Measurements from ENCODE around the gene NCAPG2. TPM values are rescaled to one million over a fixed set of nuclear protein-coding genes. Genes with fewer than 3 reads are reported as not detected.

Gene NCAPG2
- total RNA-seq, 1 experiment from 2014 or later, result 67.3 TPM

DNA sequence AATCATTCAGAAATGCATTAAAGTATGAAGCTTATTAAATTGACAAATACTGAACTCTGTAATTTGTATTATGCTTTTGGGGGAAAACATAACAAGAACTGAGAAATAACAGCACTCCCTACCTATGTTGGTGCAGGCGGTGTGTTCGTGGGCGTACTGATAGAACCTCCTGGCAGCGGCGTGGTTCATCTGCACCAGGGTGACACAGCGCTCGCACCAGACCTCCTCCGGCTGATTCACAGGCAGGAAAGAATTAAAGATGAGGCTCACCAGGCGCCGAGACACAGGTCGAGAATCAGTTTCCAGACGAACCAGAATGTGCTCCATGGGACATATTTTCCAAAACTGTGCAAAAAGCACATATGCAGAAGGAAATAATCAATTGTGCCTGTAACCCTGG, 40.2 kb downstream of the NCAPG2 start:
- no TSS peak for BruUV-seq (replicated peaks)
- ChIA-PET CTCF (no interaction called here), POLR2A (no interaction called here)

DNA sequence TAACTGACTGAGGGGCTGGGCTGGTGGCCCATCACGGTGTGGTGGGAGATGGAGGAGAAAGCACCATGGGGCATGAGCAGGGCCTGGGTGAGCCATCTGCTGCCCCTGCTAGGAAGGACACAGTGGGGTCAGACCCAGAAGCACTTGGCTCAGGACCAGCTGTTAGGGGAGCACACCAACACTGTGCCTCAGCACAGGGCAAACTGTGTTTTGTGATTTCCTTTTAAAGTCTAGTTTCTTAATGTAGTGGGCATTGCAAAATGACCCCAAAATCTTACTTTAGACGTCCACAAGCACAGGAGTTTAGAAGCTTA, 41.2 kb downstream of the NCAPG2 start:
- Mint-ChIP-seq H3K4me1 (ENCODE audit: low read depth, unreplicated experiment) (no peaks in the 10 kb centered on the region), H3K27ac (ENCODE audit: unreplicated experiment) (peak overlapping the region; percentile 5), H3K36me3 (ENCODE audit: insufficient read depth, unreplicated experiment) (peaks cover 52% of the 10 kb centered on the region), H3K4me3 (ENCODE audit: unreplicated experiment) (no peak overlapping the region), H3K27me3 (ENCODE audit: insufficient read depth, unreplicated experiment) (no peaks in the 10 kb centered on the region), H3K9me3 (ENCODE audit: unreplicated experiment) (no peaks in the 10 kb centered on the region)
- BruUV-seq (replicated peaks), result no TSS peak
- no peaks in the 10 kb centered on the region for H3K36me3 ChIP-seq (ENCODE audit: control insufficient read depth, insufficient read depth, low read length)
- CTCF ChIA-PET, result no interaction called here
- intact Hi-C loops (cut with micrococcal nuclease; ENCODE audit: unreplicated experiment), result no loop called here
- H3K4me3 ChIP-seq (ENCODE audit: low read depth, low read length), result no peak overlapping the region
- DNase-seq, result no peak
- no peaks in the 10 kb centered on the region for H3K9me3 ChIP-seq
- no peaks in the 10 kb centered on the region for H3K27me3 ChIP-seq (replicated peaks; ENCODE audit: control insufficient read depth, insufficient read depth, low read length)
- no peaks in the 10 kb centered on the region for H3K4me1 ChIP-seq
- TF ChIP-seq, protein P1, sequence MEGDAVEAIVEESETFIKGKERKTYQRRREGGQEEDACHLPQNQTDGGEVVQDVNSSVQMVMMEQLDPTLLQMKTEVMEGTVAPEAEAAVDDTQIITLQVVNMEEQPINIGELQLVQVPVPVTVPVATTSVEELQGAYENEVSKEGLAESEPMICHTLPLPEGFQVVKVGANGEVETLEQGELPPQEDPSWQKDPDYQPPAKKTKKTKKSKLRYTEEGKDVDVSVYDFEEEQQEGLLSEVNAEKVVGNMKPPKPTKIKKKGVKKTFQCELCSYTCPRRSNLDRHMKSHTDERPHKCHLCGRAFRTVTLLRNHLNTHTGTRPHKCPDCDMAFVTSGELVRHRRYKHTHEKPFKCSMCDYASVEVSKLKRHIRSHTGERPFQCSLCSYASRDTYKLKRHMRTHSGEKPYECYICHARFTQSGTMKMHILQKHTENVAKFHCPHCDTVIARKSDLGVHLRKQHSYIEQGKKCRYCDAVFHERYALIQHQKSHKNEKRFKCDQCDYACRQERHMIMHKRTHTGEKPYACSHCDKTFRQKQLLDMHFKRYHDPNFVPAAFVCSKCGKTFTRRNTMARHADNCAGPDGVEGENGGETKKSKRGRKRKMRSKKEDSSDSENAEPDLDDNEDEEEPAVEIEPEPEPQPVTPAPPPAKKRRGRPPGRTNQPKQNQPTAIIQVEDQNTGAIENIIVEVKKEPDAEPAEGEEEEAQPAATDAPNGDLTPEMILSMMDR (IDR thresholded peaks at IDR 0.05; ENCODE audit: insufficient read depth in 1 of 2, low read depth in 1 of 2, low read length in 1 of 2, severe bottlenecking in 1 of 2, unreplicated experiment in 1 of 2), result no peak
- POLR2A ChIA-PET, result no interaction called here

More for the DNA sequence above, 40.2 kb downstream of the NCAPG2 start:
- H3K4me3 ChIP-seq (ENCODE audit: low read depth, low read length), result no peak overlapping the region
- Mint-ChIP-seq H3K36me3 (ENCODE audit: insufficient read depth, unreplicated experiment) (peaks cover 60% of the 10 kb centered on the region), H3K4me3 (ENCODE audit: unreplicated experiment) (no peak overlapping the region), H3K27ac (ENCODE audit: unreplicated experiment) (no peak overlapping the region), H3K4me1 (ENCODE audit: low read depth, unreplicated experiment) (no peaks in the 10 kb centered on the region), H3K9me3 (ENCODE audit: unreplicated experiment) (no peaks in the 10 kb centered on the region), H3K27me3 (ENCODE audit: insufficient read depth, unreplicated experiment) (no peaks in the 10 kb centered on the region)
- no peak for DNase-seq
- H3K36me3 ChIP-seq (ENCODE audit: control insufficient read depth, insufficient read depth, low read length), result no peaks in the 10 kb centered on the region
- intact Hi-C loops (cut with micrococcal nuclease; ENCODE audit: unreplicated experiment), result no loop called here
- no peaks in the 10 kb centered on the region for H3K9me3 ChIP-seq
- no peaks in the 10 kb centered on the region for H3K27me3 ChIP-seq (replicated peaks; ENCODE audit: control insufficient read depth, insufficient read depth, low read length)
- no peaks in the 10 kb centered on the region for H3K4me1 ChIP-seq
- TF ChIP-seq, protein P1 (IDR thresholded peaks at IDR 0.05; ENCODE audit: insufficient read depth in 1 of 2, low read depth in 1 of 2, low read length in 1 of 2, severe bottlenecking in 1 of 2, unreplicated experiment in 1 of 2), result no peak

DNA sequence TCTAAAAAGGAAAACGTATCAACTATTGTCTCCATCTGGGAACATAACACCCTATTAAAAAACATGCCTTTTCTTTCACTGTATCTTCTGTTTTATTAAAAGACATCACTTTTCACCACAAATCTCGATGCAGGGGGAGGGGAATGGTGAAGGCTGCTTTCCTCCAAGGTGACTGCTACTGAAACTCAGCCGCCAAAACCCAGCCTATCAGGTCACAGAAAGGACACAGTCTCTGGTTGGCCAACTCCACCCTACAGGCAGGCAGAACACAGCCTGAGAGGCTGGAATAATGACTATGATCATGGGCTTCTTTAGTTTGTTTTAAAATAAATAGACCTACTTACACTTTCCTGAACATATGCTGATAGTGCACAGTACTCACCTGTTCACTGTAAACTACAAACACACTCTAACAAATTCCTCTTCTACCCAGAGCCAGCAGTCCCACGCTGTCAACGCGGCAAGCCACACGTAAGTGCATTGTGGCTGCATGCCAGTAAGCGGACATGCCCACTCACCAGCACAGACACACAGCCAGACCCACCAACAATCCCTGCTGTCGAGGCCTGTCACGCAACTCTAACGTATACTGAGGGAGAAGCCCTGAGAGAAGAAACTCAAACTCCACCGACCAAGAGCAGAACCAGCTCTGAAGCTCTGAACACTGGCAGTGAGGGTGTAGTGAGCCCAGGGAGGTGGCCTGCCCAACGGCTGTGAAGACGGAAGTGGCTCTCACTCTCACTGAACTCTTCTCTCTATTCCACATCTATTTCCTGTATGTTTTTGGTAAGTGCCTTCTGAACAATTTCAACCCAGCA, 41.8 kb downstream of the NCAPG2 start:
- Histone ChIP-seq H3K27me3 (replicated peaks; ENCODE audit: control insufficient read depth, insufficient read depth, low read length) (no peaks in the 10 kb centered on the region), H3K4me3 (ENCODE audit: low read depth, low read length) (no peak overlapping the region), H3K4me1 (no peaks in the 10 kb centered on the region), H3K36me3 (ENCODE audit: control insufficient read depth, insufficient read depth, low read length) (no peaks in the 10 kb centered on the region), H3K9me3 (no peaks in the 10 kb centered on the region)
- CTCF ChIA-PET, result no interaction called here
- no peaks in the 10 kb centered on the region for H3K9me3 Mint-ChIP-seq (ENCODE audit: unreplicated experiment)
- intact Hi-C loops (cut with micrococcal nuclease; ENCODE audit: unreplicated experiment), result no loop called here
- POLR2A ChIA-PET, result no interaction called here
- TF ChIP-seq, protein P1 (IDR thresholded peaks at IDR 0.05; ENCODE audit: insufficient read depth in 1 of 2, low read depth in 1 of 2, low read length in 1 of 2, severe bottlenecking in 1 of 2, unreplicated experiment in 1 of 2), result no peak
- H3K27ac Mint-ChIP-seq (ENCODE audit: unreplicated experiment), result peak overlapping the region; percentile 5
- H3K27me3 Mint-ChIP-seq (ENCODE audit: insufficient read depth, unreplicated experiment), result no peaks in the 10 kb centered on the region
- H3K36me3 Mint-ChIP-seq (ENCODE audit: insufficient read depth, unreplicated experiment), result peaks cover 52% of the 10 kb centered on the region
- DNase-seq, result no peak
- H3K4me1 Mint-ChIP-seq (ENCODE audit: low read depth, unreplicated experiment), result no peaks in the 10 kb centered on the region
- H3K4me3 Mint-ChIP-seq (ENCODE audit: unreplicated experiment), result no peak overlapping the region
- no TSS peak for BruUV-seq (replicated peaks)

Data from Caco-2 (cell line).